A204.1 (cell line): ENCODE results near the gene SYNE2.
"Not testable (repeated sequence)": the region's sequence is repeated elsewhere in the genome, so short reads cannot be mapped to it uniquely, and the experiment has no call there.

ENCODE experiments used
- FAIRE-seq: peaks from 2 replicates; lab custom pipeline; 2012; peaks lifted over from hg19 to GRCh38; lab: Jason Lieb, UNC

SYNE2 gene

DNA sequence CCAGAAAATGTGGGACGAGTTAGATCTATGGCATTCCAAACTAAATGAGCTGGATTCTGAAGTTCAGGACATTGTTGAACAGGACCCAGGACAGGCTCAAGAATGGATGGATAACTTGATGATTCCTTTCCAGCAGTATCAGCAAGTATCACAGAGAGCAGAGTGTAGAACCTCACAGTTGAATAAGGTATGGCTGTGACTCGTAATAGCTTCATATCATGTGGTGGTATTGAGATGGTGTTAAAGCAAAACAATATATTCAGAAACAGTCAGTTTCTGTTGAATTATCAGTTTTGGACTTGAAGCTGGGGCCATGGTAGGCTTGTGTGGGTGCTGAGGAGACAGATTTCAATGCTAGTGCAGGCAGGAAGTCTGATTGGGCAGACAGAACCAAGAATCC, 227.6 kb downstream of the SYNE2 start:
- FAIRE-seq, result no peak

DNA sequence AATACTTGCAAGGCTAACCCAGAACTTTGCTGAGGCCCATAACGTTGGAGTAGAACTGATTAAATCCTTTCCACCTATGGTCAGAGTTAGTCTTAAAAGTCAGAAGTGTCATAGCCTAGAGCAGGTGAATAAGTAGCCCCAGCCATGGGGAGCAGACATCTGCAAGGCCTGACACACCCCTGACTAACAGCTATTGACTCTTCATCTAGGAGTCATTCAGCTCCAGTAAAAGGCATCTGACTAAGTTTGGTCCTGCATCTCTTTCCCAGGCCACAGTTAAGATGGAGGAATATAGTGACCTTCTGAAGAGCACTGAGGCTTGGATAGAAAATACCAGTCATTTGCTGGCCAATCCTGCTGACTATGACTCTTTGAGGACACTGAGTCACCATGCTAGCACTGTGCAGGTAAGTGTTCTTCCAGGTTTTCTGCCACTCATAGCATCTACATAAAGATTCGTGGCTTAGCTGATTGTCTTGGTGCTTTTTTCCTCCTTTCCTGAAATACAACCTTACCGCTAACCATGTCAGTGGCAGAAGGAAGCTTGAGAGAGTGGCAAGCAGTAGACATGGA, 228.5 kb downstream of the SYNE2 start:
- FAIRE-seq, result no peak

DNA sequence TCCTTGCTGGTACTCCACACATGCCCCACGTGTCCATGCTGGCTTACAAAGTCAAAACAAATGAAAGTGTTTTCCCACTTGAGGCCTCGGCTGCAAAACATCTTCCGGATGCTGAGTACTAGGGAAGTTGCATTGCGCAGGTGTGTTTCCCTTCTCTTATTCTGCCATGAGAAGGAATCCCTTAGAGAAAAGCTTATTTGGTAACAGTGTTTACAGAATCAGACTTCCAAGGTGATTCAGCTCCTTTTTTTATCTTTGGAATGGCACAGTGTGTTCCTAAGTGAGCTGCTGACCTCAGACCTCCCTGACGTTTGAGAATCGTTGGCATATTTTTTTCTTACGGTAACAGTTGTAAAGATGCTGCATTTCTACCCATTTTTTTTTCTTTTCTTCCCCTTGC, 230.0 kb downstream of the SYNE2 start:
- FAIRE-seq, result no peak

DNA sequence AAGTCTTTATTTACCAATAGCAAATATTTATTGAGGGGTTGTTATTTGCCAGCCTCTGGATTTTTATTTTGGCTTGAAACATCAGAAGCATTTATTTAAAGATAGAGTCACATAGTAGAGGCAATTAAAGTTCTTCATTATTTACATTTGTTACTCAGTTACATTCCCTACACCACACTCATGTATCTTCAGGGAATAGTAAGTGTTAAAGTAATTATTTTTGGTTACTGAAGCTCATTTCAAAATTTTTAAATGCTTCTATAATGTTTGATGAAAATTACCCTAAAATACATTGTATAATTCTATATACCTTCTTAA, 235.8 kb downstream of the SYNE2 start:
- FAIRE-seq, result no peak

DNA sequence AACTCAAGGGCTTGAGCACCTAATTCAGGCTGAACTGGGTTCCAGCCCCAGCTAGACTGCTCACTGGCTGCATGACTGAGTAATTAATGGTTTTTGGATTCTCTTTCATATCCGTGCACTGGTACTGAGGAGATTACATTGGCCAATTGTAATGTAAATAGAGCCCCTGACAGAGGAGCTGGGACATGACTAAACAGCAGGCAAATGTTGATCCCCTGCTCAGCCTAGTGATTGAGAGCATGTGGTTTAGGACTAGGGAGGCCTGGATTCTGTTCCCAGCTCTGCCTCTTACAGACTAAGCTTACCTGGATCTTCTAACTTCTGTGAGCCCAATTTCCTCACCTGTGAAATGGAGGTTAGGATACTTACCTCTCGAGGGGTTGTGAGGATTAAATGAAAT, 237.1 kb downstream of the SYNE2 start:
- FAIRE-seq, result no peak

DNA sequence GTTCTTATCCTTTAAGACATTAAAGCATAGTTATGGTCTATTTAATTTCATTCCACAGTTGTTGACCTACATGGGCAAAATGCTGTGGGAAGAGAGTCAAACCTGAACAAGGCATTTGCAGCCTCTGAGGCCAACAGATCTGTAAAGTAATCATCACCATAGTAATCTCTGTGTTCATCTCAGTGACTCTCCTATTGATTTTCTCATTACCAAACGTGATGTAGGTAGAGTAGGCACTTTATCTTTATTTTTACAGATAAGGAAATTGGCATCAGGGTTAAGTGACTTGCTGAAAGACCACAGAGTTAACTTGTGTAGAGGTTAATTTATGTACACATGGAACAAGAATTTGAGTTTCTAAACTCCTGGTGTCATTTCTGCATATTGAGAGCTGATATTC, 238.4 kb downstream of the SYNE2 start:
- FAIRE-seq, result no peak

DNA sequence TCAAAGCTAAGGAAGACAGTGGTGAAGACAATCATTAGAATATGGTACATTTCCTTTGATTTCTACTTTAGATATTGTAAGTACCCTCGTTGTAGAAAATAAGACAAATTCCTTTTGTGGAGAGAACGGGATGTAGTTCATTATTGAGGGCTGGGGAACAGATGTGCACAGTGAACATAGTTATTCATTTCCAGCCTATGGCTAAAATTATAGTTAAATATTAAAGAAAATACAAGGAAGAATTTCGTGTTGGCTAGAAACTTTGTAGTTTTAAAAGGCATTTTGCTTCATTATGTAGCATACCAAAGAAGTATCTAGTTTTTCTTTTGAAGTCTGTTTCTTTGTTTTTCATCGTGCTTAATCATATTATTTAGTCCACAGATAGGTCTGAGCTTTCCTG, 239.5 kb downstream of the SYNE2 start:
- FAIRE-seq, result no peak

DNA sequence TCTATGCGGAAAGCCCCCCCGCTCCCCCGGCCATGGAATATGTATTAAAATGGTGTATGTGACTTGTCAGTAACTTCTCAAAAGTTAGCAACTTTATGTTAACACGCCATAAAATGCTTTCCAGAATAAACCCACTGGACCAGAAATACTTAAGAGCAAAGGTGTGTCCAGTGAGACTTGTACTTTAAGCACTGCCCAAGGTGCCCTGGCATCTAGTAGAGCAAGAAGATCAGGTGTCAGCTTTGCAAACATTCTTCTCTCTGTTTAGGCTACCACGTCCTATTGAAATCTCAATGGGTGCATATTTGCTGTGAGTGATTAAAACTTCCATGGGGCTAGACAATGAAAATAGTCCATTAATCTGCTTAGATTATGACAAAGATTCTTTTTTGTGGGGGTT, 240.1 kb downstream of the SYNE2 start:
- FAIRE-seq, result no peak

DNA sequence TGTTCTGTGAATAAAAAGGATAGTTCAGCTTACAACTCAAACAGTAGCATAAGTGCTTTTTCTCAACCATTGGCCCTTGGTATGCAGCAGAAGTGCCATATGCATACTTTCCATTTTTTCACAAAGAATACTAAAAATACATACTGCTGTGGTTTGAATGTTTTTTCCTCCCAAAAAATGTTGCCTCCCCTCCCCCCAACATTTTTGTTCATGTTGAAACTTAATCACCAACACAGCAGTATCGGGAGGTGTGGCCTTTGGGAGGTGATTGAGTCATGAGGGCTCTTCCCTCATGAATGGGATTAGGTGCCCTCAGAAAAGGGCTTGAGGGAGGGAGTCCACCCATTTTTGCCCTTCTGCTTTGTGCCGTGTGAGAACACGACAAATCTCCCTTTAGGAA, 242.8 kb downstream of the SYNE2 start:
- no peak for FAIRE-seq

DNA sequence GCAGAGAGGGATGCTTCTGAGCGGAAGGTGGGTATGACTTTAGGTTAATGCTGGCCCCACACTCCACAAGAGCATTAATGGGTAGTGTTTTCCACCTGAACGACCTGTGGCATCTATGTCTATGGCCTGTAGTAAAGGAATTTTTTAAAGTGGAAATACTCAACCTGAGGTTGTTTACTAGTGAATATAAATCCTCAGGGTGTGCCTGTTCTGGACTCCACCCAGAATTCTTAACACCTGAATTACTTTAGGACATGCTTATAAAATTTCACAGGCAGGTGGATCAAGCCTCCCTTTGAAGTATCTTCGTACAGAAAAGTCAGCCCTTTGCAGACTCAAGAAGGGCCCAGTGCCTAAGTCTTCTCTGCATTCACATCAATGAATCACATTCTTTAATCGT, 245.3 kb downstream of the SYNE2 start:
- no peak for FAIRE-seq

DNA sequence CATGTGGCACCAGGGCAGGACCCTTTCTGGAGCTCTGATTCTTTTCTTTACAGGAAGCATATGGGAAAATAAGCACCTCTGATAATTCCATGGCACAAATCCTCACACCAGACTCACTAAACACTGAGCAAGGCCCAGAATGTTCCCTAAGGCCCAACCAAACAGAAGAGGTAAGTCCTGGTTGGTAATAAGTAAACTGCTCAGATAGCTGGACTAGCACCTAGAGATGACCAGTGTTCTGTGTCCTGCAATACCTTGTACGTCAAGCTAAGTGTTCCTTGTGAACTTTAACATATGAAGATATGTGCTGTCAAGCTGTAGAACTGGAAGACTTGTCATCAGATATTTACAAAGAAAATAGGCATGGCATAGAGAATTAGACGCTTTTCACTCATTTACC, 254.6 kb downstream of the SYNE2 start:
- no peak for FAIRE-seq

DNA sequence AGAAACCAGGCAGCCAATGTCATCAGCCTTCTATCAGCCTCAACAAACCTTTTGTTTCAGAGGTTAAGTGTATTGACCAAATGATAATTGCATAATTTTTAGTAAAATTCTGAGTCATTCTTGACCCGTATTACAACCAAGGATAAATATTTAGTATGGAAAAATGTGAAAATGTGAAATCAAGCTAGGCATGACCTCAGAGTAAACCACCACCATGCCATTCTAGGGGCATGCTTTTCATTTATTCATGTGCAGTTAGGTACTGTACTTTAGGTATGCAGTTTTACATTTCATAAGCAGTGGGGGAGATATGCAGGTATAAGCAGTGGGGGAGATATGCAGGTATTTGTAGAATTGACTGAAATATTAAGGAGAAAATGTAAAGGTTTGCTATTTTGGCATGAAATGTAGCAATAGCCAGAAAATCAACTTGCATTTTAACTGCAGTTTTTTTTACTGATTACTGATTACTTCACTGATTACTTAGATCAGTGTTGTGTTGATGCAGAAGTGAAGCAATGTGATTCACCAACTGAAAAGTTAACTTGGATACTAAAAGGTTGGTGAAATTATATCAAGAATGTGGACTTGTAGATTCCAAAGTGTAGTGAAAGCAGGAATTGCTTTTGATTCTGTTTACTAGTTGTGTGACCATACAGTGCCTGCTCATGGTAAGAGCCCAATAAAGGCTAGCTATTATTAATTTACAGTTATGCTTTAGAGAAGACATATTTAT, 257.2 kb downstream of the SYNE2 start:
- FAIRE-seq, result no peak

DNA sequence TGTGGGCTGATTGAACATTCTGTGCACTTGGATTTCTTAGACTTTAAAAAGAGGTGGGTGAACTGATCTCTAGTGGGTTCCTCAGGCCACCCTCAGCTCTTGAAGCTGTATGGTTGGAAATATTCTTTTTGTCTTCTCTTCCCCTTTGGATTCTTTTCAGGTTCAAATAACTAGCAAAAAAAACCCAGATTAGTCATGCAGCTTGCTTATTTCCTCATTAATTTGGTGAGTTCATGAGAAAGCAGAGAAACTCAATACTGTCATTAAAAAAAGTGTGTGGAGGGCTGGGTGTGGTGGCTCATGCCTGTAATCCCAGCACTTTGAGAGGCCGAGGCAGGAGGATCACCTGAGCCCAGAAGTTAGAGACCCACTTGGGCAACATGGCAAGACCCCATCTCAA, 258.0 kb downstream of the SYNE2 start:
- no peak for FAIRE-seq

DNA sequence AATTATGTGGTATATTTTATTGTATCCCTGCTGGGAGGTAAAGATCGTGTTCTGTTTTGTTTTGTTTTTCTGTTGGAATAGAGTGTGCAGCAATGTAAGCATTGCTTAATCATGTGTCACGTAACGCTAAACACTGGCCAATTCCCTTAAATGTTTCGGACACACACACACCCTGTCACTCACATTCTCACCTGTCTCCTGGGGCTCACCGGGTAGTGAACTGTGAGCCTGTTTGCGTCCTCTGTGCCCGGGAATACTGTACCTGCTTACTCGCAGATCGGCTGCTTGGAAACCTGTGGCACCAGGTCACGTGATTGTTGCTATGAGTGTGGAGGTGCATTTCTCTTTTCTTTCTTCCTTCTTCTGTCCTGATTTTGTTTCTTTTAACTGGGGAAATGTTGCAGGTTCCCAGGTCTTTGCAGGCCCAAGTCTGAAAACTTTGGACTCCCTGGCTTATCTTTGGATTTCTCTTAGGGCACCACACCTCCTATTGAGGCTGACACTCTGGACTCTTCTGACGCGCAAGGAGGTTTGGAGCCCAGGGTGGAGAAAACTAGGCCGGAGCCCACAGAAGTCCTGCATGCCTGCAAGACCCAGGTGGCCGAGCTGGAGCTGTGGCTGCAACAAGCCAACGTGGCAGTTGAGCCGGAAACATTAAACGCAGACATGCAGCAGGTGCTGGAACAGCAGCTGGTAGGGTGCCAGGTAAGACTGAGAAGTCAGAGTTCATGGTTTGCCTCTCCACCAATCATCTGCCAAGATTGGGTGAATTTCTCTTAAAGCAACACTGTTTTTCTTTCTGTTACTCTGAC, 260.3 kb downstream of the SYNE2 start:
- FAIRE-seq, result no peak

DNA sequence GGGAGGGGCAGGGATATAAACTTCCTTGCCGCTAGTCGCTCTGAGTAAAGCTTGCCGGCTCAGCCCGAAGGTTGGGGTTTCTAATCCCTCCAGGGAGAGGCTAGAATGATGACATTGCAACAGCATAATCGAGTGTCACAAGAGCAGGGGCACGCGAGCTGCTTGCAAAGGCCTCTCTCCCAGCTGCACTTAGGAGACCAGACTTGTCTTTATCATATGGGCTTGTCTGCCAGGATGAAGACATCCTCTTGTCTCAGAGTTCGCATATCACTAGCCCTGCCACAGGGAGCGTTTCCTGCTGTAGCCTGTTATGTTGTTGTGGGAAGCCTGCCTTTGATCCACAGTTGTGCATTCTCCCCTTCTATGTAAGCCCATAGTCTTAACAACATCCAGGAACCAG, 261.4 kb downstream of the SYNE2 start:
- FAIRE-seq, result no peak

DNA sequence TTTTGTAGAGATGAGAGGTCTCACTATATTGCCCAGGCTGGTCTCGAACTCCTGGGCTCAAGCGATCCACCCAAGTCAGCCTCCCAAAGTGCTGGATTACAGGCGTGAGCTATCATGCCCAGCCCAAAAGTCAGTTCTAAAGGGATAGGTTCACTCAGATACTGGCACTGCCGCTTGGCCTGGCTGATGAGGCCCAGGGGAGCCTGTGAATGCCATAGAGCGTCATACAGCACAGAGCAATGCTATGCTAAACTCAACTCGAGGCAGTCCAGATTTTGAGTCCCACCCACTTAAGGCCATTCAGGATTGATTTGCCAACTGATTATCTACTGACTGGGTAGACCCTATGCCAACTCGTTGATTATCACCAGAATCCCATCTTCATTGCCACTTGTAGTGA, 262.0 kb downstream of the SYNE2 start:
- FAIRE-seq, result no peak

DNA sequence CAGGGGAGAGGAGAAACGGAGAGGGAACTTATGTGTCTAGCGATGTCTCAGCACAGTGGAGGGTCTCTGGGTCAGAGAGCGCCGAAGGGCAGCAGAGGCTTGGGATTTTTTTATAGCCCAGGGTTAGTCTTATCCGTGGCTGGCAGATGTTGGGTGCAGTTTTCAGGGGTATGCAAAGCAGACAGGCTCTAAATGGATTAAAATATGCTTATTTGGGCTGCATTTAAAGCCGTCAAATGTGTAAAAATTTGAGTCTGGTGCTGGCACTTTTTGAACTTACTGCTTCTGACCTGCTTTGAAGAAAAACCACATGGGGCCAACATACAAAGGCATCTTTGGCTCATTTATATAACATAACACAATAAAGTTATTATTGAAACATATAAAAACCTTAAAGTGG, 262.6 kb downstream of the SYNE2 start:
- no peak for FAIRE-seq

DNA sequence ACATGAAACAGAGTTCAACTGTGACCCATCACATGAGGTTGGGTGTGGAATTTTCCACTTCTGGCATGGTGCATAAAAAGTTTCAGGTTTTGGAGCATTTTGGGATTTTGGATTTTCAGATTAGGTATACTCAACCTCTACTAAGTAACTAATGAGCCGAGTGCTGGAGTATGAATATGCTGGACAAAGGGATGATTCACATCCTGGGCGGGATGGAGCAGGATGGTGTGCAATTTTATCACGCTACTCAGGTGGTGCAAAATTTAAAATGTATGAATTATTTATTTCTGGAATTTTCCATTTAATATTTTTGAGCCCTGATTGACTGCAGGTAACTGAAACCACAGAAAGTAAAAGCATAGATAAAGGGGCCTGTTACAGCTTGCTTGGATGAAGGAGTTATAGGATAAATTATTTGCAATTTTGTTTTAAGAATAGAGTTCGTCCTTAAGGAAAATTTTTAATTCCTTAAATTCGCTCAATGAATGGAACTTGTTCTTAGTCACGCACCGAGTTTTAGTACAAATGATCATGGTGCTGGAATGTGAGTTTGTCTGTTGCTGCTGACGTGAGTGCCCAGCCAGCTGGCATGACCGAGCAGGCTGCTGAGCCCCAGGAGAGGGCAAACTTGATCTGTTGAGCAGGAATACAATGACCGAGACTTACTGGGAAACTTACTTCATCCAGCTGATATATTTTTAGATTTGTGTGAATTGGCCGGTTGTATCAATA, 265.0 kb downstream of the SYNE2 start:
- no peak for FAIRE-seq

DNA sequence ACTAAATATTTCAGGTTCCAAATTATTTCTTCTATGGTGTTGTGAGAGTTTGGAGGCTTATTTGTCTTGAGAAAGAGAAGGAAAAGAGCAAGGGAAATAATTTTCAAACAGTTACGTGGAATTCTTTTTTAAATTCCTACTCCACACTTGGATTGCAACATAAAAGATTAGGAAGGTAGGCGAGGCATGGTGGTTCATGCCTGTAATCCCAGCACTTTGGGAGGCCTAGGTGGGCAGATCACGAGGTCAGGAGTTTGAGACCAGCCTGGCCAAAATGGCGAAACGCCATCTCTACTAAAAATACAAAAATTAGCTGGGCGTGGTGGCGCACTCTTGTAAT, 265.6 kb downstream of the SYNE2 start:
- FAIRE-seq, result not testable (repeated sequence)

DNA sequence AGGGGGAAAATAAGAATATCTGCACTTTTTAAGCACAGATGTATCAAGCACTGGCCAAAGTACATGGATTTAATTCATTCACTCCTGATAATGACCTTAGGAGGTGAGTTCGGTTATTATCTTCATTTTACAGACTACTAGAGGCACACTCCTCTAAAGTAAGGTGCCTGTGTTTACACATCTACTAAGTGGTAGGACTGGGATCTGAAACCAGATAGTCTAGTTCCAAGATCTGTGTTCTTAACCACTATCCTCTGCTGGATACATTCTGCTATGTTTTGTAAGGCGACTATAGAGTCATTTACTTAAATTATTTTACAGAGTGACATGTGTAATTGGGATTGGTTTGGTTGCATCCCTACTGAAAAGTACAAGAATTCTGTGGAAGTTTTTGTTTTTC, 266.1 kb downstream of the SYNE2 start:
- FAIRE-seq, result no peak

DNA sequence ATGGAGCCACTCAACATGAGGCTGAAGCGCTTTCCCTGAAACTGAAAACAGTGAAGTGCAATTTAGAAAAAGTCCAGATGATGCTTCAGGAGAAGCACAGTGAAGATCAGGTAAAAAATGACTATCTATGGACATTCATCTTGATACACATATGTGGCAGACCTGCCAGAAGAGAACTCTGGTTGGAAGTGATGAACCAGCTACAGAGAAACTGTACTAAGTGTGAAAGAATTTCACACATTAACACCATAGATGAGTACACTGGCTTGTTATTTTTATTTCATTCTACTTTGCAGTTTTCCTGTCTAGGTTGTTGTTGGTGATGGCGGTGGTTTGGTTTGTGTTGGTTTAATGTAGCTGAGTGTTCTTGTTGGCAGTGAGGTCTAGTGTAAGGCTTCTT, 266.7 kb downstream of the SYNE2 start:
- FAIRE-seq, result no peak

DNA sequence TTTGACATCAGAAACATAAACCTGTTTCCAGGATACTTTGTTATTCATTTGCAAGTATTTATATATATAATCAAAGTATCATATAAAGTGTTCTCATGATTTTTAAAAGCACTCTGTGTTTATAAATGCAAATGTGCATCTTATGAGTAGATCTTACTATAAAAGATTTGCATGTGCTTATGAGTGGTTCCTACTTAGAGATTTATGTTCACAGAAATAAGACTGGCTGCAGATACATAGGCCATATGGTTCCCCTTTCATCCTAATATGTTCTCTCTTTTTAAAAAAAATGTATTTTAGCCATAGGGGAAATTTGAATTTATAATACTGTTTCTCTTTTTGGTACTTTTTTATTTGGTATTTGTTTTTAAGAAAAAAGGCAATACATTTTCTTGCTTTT, 267.2 kb downstream of the SYNE2 start:
- no peak for FAIRE-seq

DNA sequence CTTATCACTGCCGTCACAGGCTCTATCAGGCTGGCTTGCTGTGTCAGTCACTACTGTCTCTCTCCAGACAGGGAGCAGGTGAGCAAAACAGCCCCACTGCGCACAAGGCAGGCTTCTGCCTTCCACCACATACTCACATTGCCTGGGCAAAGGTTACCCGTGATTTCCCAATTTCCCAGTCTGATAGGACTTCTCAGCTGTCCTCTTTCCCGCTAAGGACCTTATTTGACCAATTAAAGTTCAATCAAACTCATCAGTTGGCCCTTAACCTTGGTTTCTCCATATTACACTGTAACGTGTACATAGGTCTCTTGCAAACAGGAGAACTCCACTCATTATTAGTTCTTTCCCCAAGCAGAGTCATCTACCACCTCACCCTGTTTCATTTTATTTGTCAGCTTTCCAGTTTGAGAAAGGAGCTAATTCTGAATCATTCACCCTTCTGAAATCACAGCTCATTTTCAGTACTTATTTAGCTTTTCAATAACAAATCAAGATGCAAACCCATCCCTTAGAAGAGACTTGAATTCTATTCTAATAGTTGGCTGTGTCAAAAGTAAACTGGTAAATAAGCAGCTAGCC, 270.5 kb downstream of the SYNE2 start:
- FAIRE-seq, result no peak
